Gastrocnemius medialis (tissue), 4 donors: ENCODE data around the gene FASTK. TPM values are rescaled to one million over a fixed set of nuclear protein-coding genes. Genes with fewer than 3 reads are reported as not detected.
"Not testable (repeated sequence)": the region's sequence is repeated elsewhere in the genome, so short reads cannot be mapped to it uniquely, and the experiment has no call there.

Experiments
- ATAC-seq, 2 donors: fragments of 150-250 bp; one replicate each; pipeline ENCODE4 v1.9.1; 2016
- DNase-seq, 2 donors: peaks; one replicate each; pipeline ENCODE4 v3.0.0-alpha.2; 2019
- H3K27ac ChIP-seq, 4 donors: fragments of 200-600 bp; sonication (generic); 1 replicate in 1 of 4; 2 replicates in 3 of 4; pipeline ENCODE4 v1.5.1; 2016 to 2018; ENCODE audit warnings: mild to moderate bottlenecking in 2 of 4, moderate library complexity in 1 of 4
- H3K27me3 ChIP-seq, 3 donors: fragments of 200-600 bp; sonication (generic) in 2 of 3; 1 replicate in 1 of 3; 2 replicates in 2 of 3; pipeline versions ENCODE4 v1.5.1 to v1.6.0; 2016 to 2019; ENCODE audit warnings: mild to moderate bottlenecking in 1 of 3, moderate library complexity in 1 of 3
- H3K36me3 ChIP-seq, 2 donors: fragments of 200-600 bp; sonication (generic) in 1 of 2; one replicate each; pipeline ENCODE4 v1.5.1; 2017 to 2018
- H3K4me1 ChIP-seq, 2 donors: fragments of 200-600 bp; sonication (generic) in 1 of 2; one replicate each; pipeline ENCODE4 v1.5.1; 2016 to 2017; ENCODE audit warnings: mild to moderate bottlenecking in 2 of 2
- H3K4me3 ChIP-seq, 4 donors: fragments of 200-600 bp; sonication (generic) in 3 of 4; 1 replicate in 1 of 4; 2 replicates in 3 of 4; pipeline ENCODE4 v1.5.1; 2016 to 2019; ENCODE audit warnings: mild to moderate bottlenecking in 2 of 4
- H3K9me3 ChIP-seq, 3 donors: fragments of 200-600 bp; sonication (generic) in 2 of 3; 1 replicate in 1 of 3; 2 replicates in 2 of 3; pipeline ENCODE4 v1.5.1; 2016 to 2019
- CTCF ChIP-seq, 5 experiments: fragments of 450-650 bp in 3 of 5; fragments of 200-600 bp in 2 of 5; sonication (generic) in 2 of 5; IDR thresholded peaks in 4 of 5; conservative IDR thresholded peaks in 1 of 5; 1 replicate in 4 of 5; 2 replicates in 1 of 5; pipeline ENCODE4 v1.5.1; 2016 to 2019; ENCODE audit warnings: antibody characterized with exemption in 5 of 5, mild to moderate bottlenecking in 3 of 5, moderate library complexity in 3 of 5
- POLR2A ChIP-seq, 2 donors: fragments of 450-650 bp; IDR thresholded peaks; one replicate each; pipeline ENCODE4 v1.6.1; 2017; ENCODE audit warnings: antibody characterized with exemption in 2 of 2, mild to moderate bottlenecking in 2 of 2, moderate library complexity in 2 of 2
- in situ Hi-C, 4 donors: fragments of 200-750 bp; cut with MboI; loops; one replicate each; pipeline versions ENCODE4 v1.15.0 to v1.8.0; 2017; ENCODE audit warnings: low sequenced_read_pairs in 4 of 4
- intact Hi-C: fragments of 100-400 bp; cut with DNase I; formaldehyde crosslinking; loops from one replicate; pipeline ENCODE4 v1.15.1; 2023; ENCODE audit warnings: low total_unique reads
- total RNA-seq, 4 donors: library from RNA; depleted of rRNA; stranded (reverse); fragments of >200 nt; gene quantifications; one replicate each; pipeline versions ENCODE4 v1.1.0 to v1.2.3, GENCODE V29; 2016

Gene FASTK
- total RNA-seq, 4 donors from 2014 or later = 108 to 181 (median 141) TPM

- Histone ChIP-seq H3K4me3 (peak within 1 kb of the TSS; percentile 66 to 82 (median 74)), H3K27ac (peak within 1 kb of the TSS; percentile 87 to 94 (median 88)), H3K9me3 (no peaks in the 10 kb centered on the region), H3K4me1 (peaks cover 9 to 12% of the 10 kb centered on the region in 2 donors), H3K27me3 (no peaks in the 10 kb centered on the region), H3K36me3 (no peaks in the 10 kb centered on the region)
- DNase-seq = peak; percentile 99 to 100
- TF ChIP-seq CTCF (IDR thresholded peaks at IDR 0.05 in 4 of 5, conservative IDR thresholded peaks at IDR 0.05 in 1 of 5) (peak; percentile 49 to 77 (median 66)), POLR2A (IDR thresholded peaks at IDR 0.05) (peak; percentile 79 to 83)
- in situ Hi-C loops (loop anchor here in 1 of 4 donors (10.0 kb wide), 1 partner anchor 76 kb away; no protein-coding TSS in a partner anchor), intact Hi-C loops (loop anchor here (1.0 to 10.0 kb wide), 9 partner anchors 30 to 624 kb away; partner anchors contain the start of genes AGAP3, ASB10, FASTK and NUB1)
- peak; percentile 99 to 100 for ATAC-seq
These were observed 52.3 kb downstream of the FASTK start, which contains the start of gene ABCB8 for GRCh38 chr7:151028131-151028947. TSS of gene ABCB8 (plus strand) at chr7:151028450. CDS start at chr7:151028516, 66 bp downstream.

DNA sequence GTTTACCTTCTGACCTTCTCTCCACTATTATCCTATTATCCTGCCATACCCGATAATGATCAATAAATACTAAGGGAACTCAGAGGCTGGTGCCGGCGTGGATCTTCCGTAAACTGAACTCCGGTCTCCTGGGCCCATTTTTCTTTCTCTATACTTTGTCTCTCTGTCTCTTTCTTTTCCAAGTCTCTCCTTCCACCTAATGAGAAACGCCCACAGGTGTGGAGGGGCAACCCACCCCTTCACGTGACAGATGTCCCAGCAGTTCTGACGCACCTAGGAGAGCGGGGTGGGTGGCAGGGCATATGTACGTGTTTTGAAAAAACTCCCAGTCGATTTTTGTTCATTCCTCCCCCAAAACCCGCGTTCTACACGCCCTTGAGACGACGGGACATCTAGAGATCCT is 52.9 kb downstream of the FASTK start:
- intact Hi-C loops = loop anchor here (1.0 to 10.0 kb wide), 9 partner anchors 31 to 623 kb away; partner anchors contain the start of genes AGAP3, ASB10, FASTK and NUB1
- H3K36me3 ChIP-seq, DNase-seq, H3K9me3 ChIP-seq, ATAC-seq, H3K27me3 ChIP-seq: not testable (repeated sequence)
- H3K4me1 ChIP-seq = peaks cover 9 to 12% of the 10 kb centered on the region in 2 donors
- in situ Hi-C loops = loop anchor here in 1 of 4 donors (10.0 kb wide), 1 partner anchor 77 kb away; no protein-coding TSS in a partner anchor
- peak overlapping the region; percentile 54 to 81 (median 64) for H3K4me3 ChIP-seq
- peak overlapping the region; percentile 87 to 94 (median 88) for H3K27ac ChIP-seq

GRCh38 chr7:151026771-151027727 is 53.6 kb downstream of the FASTK start:
- H3K4me3 ChIP-seq = peak overlapping the region in 2 of 4 donors; percentile 61 to 81
- not testable (repeated sequence) for H3K27me3 ChIP-seq, H3K36me3 ChIP-seq, ATAC-seq, H3K9me3 ChIP-seq, DNase-seq
- H3K4me1 ChIP-seq = peaks cover 9 to 12% of the 10 kb centered on the region in 2 donors
- in situ Hi-C loops = loop anchor here in 1 of 4 donors (10.0 kb wide), 1 partner anchor 78 kb away; no protein-coding TSS in a partner anchor
- peak overlapping the region in 3 of 4 donors; percentile 87 to 94 (median 89) for H3K27ac ChIP-seq
- intact Hi-C loops = loop anchor here (5.0 to 10.0 kb wide), 4 partner anchors 145 to 622 kb away; partner anchors contain the start of genes ASB10 and SMARCD3

Other genes with a start within 250 kb of the FASTK start
- gene AOC1, start 228.3 kb downstream of the FASTK start, total RNA-seq = 1 to 10 TPM in 1 of 4 donors, not detected in 3; 1.6 TPM
- under 1 TPM in 3 of 4 donors, not detected in 1; 0.19 to 1.00 (median 0.46) TPM for gene KCNH2, start 102.5 kb downstream of the FASTK start, total RNA-seq
- 10 to 100 TPM in 1 of 4 donors, 1 to 10 TPM in 3; 1.4 to 10.8 (median 4.2) TPM for gene NOS3, start 89.8 kb downstream of the FASTK start, total RNA-seq
- gene ATG9B, start 56.3 kb downstream of the FASTK start, total RNA-seq = under 1 TPM in 1 of 4 donors, not detected in 3; 0.31 TPM
- gene ABCB8, start 52.4 kb downstream of the FASTK start, total RNA-seq = 10 to 100 TPM; 10.4 to 25.7 (median 16.2) TPM
- 10 to 100 TPM in 1 of 4 donors, 1 to 10 TPM in 2, under 1 TPM in 1; 0.72 to 11.0 (median 2.5) TPM for gene ASIC3, start 32.3 kb downstream of the FASTK start, total RNA-seq
- 10 to 100 TPM in 1 of 4 donors, 1 to 10 TPM in 3; 3.7 to 10.7 (median 5.9) TPM for gene CDK5, start 22.9 kb downstream of the FASTK start, total RNA-seq
- gene SLC4A2, start 21.2 kb downstream of the FASTK start, total RNA-seq = 10 to 100 TPM; 27.5 to 39.6 (median 33.0) TPM
- gene TMUB1, start 2.7 kb upstream of the FASTK start, total RNA-seq = 100 to 1,000 TPM in 2 of 4 donors, 10 to 100 TPM in 2; 55.5 to 137 (median 97.4) TPM
- gene AGAP3, start 5.7 kb upstream of the FASTK start, total RNA-seq = 10 to 100 TPM; 31.1 to 65.3 (median 36.3) TPM
- gene GBX1, start 86.9 kb upstream of the FASTK start, total RNA-seq = under 1 TPM in 1 of 4 donors, not detected in 3; 0.58 TPM
- gene ASB10, start 106.4 kb upstream of the FASTK start, total RNA-seq = 10 to 100 TPM; 17.1 to 24.8 (median 21.6) TPM
- not detected for gene H2BK1, start 129.7 kb upstream of the FASTK start, total RNA-seq
- gene ABCF2, start 146.4 kb upstream of the FASTK start, total RNA-seq = 100 to 1,000 TPM in 1 of 4 donors, 10 to 100 TPM in 3; 73.3 to 119 (median 96.3) TPM
- 10 to 100 TPM; 11.1 to 16.1 (median 14.1) TPM for gene CHPF2, start 151.7 kb upstream of the FASTK start, total RNA-seq
- 100 to 1,000 TPM in 1 of 4 donors, 10 to 100 TPM in 3; 41.8 to 103 (median 75.4) TPM for gene SMARCD3, start 167.9 kb upstream of the FASTK start, total RNA-seq